GM12874 (cell line): ENCODE measurements around the gene CTNND2.

ENCODE experiments used
- TF ChIP-seq, protein P1 (sequence below): IDR thresholded peaks from 2 replicates; pipeline ENCODE4 v1.5.1; 2011; ENCODE audit warnings: low read depth, mild to moderate bottlenecking, control low read depth, low read length, moderate library complexity; ENCODE audit not compliant: insufficient read depth

The CTNND2 gene, protein sequence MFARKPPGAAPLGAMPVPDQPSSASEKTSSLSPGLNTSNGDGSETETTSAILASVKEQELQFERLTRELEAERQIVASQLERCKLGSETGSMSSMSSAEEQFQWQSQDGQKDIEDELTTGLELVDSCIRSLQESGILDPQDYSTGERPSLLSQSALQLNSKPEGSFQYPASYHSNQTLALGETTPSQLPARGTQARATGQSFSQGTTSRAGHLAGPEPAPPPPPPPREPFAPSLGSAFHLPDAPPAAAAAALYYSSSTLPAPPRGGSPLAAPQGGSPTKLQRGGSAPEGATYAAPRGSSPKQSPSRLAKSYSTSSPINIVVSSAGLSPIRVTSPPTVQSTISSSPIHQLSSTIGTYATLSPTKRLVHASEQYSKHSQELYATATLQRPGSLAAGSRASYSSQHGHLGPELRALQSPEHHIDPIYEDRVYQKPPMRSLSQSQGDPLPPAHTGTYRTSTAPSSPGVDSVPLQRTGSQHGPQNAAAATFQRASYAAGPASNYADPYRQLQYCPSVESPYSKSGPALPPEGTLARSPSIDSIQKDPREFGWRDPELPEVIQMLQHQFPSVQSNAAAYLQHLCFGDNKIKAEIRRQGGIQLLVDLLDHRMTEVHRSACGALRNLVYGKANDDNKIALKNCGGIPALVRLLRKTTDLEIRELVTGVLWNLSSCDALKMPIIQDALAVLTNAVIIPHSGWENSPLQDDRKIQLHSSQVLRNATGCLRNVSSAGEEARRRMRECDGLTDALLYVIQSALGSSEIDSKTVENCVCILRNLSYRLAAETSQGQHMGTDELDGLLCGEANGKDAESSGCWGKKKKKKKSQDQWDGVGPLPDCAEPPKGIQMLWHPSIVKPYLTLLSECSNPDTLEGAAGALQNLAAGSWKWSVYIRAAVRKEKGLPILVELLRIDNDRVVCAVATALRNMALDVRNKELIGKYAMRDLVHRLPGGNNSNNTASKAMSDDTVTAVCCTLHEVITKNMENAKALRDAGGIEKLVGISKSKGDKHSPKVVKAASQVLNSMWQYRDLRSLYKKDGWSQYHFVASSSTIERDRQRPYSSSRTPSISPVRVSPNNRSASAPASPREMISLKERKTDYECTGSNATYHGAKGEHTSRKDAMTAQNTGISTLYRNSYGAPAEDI (N-terminal part only)

DNA sequence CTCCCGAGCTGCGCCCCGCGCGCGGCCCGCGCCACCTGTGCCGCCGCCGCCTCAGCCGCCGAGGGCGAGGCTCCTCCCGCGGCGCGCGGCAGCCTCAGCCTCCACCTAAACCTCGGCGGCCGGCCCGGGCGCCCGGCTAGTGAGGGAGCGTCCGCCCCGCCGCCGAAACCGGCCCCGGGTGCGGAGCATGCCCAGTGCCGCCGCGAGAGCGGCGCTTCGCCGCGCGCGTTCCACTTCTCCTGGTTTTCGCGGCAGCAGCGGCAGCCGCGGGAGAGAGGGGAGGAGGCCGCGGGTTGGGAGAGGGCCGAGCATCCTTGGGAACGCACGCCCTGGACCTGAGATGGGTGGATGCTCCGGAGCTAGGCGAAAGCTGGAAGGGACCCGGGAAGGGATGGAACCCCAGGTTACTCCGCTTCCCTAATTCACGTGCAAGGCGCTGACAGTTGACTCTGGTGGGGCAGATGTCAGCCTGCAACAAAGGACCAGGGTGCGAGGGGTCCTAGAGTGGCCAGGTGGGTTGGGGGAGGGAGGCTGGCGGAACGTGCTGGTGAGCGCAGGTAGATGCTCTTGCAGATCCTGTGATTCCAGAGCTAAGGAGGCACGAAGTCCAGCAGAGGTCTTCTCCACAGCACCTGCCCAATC lies at the start of gene CTNND2:
Gene CTNND2 (minus strand): TSS at position 182 of the 642 bp plus-strand sequence. CDS start 593 bp downstream, outside the sequence.
- TF ChIP-seq, protein P1, sequence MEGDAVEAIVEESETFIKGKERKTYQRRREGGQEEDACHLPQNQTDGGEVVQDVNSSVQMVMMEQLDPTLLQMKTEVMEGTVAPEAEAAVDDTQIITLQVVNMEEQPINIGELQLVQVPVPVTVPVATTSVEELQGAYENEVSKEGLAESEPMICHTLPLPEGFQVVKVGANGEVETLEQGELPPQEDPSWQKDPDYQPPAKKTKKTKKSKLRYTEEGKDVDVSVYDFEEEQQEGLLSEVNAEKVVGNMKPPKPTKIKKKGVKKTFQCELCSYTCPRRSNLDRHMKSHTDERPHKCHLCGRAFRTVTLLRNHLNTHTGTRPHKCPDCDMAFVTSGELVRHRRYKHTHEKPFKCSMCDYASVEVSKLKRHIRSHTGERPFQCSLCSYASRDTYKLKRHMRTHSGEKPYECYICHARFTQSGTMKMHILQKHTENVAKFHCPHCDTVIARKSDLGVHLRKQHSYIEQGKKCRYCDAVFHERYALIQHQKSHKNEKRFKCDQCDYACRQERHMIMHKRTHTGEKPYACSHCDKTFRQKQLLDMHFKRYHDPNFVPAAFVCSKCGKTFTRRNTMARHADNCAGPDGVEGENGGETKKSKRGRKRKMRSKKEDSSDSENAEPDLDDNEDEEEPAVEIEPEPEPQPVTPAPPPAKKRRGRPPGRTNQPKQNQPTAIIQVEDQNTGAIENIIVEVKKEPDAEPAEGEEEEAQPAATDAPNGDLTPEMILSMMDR, result no peak

DNA sequence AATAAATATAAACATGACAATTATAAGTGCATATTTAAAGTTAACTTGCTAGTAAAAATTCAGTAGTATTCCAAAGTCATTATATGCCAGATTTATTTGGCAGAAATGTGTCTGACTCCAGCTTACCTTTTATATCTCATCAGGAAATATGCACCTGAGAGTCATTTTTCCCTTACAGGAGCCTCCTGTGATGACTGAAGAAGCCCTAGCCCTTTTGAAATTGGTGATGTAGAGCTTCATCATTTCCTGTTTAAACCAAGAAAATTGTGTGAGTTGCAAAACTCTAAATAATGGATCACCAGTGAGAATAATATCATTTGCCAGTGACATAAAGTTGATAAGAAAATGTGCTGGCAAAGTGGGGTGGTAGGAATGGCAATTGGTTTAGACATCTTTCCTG lies 42.1 kb upstream of the CTNND2 start:
- TF ChIP-seq, protein P1, result no peak

DNA sequence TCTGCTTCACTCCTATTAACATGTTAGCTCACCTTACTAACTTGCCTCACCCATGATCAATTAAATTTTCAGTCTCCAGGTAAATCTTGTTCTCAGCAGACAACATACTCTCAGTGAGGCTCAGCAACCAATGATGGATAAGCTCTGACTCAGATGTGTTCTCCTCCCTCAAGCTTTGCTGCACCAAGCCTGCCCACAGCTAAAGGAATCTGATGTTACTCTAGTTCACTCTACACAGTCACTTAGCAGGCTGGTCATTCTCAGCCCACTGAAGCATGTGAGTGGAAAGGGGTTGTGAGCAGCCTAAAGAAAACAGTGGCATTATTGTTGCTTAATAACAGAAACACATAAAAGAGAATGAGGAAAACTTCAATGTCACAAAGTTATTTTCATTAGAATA lies 37.3 kb upstream of the CTNND2 start:
- TF ChIP-seq, protein P1, result no peak

DNA sequence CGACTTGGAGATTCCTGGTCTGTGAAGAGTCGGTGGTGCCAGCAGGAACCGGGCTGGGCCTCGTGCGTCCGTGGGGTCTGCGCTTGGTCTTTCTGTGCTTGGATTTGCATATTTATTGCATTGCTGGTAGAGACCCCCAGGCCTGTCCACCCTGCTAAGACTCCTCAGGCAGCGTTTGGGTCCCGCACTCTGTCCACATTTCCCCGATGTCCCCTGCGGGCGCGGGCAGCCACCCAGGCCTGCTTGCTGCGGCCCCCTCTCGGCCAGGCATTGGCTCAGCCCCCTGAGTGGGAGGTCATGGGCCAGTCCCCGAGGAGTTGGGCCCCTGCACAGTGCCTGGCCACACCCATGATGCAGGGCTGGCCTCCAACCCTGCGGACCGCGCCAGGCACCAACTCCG lies 27.4 kb upstream of the CTNND2 start:
- TF ChIP-seq, protein P1, result no peak

DNA sequence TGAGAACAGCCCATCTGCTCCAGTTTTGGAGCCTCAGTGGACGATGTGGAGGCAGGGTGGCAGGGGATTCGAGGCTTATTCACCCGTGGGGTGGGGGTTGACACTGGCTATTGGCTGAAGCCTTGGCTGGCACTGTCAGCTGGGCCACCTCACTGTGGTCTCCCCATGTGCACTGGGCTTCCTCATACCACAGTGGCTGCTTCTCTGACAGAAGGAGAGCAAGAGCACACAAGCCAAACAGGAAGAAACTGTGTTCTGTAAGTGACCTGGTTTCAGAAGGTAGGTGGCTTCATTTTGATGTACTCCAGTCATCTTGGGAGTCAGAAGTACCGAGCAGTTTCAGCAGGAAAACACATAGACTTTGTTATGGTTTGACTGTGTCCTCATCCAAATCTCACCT lies 24.7 kb upstream of the CTNND2 start:
- TF ChIP-seq, protein P1, result no peak

DNA sequence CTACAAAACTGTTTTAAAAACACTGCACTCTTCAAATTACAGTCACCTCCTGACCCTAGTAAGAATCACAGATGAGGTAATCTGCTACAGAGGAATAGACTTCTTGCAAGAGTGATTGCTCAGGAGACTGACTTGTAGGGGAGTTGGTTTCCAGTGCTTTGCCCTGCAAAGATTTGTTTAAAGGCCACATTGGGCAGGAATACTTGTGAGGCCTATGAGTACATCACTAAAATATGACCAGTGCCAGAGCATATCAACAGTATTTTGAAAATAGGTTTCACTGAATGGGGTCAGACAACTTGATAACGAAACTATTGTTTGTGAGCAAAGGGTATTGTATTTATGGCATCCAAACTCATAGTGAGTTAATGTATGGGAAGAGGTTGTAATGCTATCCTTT lies 21.5 kb upstream of the CTNND2 start:
- TF ChIP-seq, protein P1, result no peak

DNA sequence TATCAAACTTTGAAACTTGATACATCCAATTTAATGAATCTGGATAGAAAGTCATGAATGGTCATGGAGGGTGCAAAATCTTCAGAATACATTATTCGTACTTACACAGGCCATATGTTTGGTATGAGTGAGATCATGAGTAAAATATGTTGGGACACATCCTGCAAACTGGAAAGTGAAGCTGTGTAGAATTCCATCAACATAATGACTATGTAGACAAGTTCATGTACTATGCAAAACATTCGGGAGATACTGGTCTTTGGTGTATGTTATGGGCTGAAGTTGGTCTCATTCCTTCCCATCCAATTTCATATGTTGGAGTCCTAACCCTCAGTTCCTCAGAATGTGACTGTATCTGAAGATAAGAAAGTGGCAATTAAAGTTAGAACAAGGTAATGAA lies 18.1 kb upstream of the CTNND2 start:
- TF ChIP-seq, protein P1, result no peak
